ENCODE results near the gene CH25H.

GRCh38 chr10:89183571-89183970, 23.5 kb downstream of the CH25H start:
- TF ChIP-seq, protein P1, sequence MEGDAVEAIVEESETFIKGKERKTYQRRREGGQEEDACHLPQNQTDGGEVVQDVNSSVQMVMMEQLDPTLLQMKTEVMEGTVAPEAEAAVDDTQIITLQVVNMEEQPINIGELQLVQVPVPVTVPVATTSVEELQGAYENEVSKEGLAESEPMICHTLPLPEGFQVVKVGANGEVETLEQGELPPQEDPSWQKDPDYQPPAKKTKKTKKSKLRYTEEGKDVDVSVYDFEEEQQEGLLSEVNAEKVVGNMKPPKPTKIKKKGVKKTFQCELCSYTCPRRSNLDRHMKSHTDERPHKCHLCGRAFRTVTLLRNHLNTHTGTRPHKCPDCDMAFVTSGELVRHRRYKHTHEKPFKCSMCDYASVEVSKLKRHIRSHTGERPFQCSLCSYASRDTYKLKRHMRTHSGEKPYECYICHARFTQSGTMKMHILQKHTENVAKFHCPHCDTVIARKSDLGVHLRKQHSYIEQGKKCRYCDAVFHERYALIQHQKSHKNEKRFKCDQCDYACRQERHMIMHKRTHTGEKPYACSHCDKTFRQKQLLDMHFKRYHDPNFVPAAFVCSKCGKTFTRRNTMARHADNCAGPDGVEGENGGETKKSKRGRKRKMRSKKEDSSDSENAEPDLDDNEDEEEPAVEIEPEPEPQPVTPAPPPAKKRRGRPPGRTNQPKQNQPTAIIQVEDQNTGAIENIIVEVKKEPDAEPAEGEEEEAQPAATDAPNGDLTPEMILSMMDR (IDR thresholded peaks at IDR 0.05), result no peak
- no peak for TF ChIP-seq POLR2A (IDR thresholded peaks at IDR 0.05)
